Epithelial cell of esophagus (primary cell): Measurements from ENCODE around the gene LRRC51.

Experiments
- DNase-seq: peaks from one replicate; pipeline ENCODE4 v3.0.0; 2010; ENCODE audit warnings: low read depth
- H3K4me3 ChIP-seq: 2 replicates; pipeline ENCODE4 v1.5.1; 2011; ENCODE audit warnings: mild to moderate bottlenecking, low read length, control low read depth
- TF ChIP-seq, protein P1 (sequence below): IDR thresholded peaks from 2 replicates; pipeline ENCODE4 v1.5.1; 2011; ENCODE audit warnings: low read depth, mild to moderate bottlenecking, low read length, control low read depth, inconsistent platforms; ENCODE audit not compliant: insufficient read depth; ENCODE audit errors: missing control alignments

Gene LRRC51

DNA sequence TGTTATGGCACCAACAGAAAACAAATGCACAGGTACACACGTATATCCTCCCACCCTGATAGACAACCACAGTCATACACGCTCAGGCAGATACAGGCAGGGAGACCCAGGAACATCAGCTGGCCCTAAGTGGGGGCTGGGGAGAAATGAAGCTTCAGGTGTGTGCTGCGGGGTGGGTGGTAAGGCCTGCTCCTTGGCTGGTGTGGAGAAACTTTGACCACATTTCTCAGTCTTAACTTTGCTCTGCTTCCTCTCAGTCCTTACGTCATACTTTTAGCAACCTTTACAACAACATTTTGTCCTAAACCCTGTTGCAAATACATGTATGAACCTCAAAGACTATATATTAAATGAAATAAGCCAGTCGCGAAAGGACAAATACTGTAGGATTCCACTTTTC is 38.5 kb downstream of the LRRC51 start:
- no peak for DNase-seq
- no peak overlapping the region for H3K4me3 ChIP-seq
- TF ChIP-seq, protein P1, sequence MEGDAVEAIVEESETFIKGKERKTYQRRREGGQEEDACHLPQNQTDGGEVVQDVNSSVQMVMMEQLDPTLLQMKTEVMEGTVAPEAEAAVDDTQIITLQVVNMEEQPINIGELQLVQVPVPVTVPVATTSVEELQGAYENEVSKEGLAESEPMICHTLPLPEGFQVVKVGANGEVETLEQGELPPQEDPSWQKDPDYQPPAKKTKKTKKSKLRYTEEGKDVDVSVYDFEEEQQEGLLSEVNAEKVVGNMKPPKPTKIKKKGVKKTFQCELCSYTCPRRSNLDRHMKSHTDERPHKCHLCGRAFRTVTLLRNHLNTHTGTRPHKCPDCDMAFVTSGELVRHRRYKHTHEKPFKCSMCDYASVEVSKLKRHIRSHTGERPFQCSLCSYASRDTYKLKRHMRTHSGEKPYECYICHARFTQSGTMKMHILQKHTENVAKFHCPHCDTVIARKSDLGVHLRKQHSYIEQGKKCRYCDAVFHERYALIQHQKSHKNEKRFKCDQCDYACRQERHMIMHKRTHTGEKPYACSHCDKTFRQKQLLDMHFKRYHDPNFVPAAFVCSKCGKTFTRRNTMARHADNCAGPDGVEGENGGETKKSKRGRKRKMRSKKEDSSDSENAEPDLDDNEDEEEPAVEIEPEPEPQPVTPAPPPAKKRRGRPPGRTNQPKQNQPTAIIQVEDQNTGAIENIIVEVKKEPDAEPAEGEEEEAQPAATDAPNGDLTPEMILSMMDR, result no peak

DNA sequence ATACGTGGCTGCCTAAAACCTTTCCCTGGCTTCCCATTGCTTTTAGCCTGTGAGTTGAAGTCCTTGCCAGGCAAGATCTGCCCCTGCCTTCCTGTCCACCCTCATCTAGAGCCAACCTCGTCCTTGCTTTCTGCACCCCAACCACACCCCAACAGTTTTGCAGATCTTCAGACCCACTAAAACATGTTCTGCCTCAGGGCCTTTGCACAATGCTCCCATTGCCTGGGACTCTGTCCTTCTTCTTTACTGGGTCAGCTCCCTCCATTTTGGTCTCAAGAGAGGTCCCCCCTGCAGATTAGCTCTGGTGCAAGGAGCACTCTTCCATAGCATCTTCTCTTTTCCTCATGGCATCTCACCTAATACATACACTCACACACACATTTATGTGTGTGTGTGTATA is 40.3 kb downstream of the LRRC51 start:
- TF ChIP-seq, protein P1, result no peak
- no peak for DNase-seq
- H3K4me3 ChIP-seq, result no peak overlapping the region

DNA sequence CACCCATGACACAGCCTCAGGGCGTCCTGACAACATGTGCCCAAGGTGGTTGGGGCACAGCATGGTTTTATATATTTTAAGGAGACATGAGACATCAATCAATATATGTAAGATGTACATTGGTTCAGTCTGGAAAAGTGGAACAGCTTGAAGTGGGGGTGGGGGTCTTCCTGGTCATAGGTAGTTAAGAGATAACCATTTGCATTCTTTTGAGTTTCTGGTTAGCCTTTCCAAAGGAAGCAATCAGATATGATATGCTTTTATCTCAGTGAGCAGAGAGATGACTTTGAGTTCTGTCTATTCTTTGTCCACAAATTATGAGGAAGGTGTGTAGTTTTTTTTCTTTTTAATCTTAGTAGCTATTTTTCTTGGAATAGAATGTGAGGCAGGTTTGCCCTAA is 42.0 kb downstream of the LRRC51 start:
- no peak for DNase-seq
- TF ChIP-seq, protein P1, result no peak
- no peak overlapping the region for H3K4me3 ChIP-seq

DNA sequence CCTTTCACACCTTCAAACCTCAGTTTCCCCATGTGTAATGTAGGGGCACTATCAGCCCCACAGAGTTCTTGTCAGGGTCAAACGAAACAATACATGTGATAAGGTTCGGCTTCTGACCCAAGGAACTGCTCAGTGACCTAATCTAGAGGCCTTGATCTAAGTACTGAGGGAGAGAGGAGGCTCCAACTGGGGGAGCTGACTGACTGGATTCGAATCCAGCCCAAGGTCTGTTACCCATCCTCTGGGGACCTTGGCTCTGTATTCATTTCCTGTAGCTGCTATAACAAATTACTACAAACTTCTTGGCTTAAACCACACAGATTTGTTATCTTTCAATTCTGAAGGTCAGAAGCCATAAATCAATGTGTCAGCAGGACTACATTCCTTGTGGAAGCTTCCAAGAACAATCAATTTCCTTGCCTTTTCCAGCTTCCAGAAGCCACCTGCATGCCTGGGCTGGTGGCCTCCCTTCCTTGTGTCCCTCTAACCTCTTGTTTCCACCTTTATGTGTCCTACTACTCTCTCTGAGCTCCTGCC is 42.5 kb downstream of the LRRC51 start:
- H3K4me3 ChIP-seq, result no peak overlapping the region
- no peak for DNase-seq
- TF ChIP-seq, protein P1, result no peak

DNA sequence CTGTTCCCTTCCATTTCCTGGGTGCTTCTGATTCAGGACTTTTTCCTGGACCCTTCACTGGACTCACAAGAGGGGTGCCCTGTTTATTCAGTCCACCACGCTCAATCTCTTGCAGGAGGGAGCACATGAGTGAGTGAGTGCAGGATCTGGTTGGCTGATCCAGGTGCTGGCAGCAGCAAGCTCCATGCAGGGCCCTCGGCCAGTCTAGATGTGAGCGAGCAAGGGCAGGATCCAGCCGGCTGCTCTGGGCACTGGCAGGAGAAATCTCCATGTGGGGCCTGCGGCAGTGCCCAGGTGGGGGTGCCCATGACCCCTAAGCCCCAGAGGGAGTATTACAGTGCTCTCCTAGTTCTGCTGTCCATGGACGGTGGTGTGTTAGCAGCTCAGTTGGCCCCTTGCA is 43.4 kb downstream of the LRRC51 start:
- TF ChIP-seq, protein P1, result no peak
- DNase-seq, result no peak
- H3K4me3 ChIP-seq, result no peak overlapping the region

DNA sequence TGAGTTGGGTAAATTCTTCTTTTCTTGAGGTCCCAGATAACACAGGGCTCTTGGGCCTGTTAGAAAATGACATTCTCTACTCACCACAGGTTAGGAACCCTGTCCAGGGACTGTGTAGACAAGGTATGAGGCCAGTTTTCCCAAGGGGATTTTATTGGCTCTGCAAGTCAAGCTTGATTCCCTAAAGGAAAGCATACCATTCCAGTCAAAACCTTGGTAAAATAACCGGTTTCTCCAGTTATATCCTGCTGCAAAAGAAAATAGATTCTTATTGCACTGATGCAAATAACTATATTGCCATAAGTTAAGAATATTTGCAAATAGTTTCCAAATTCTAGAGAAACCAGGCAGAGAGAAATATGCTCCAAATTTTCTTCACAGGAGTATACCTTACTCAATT is 45.3 kb downstream of the LRRC51 start:
- DNase-seq, result no peak
- H3K4me3 ChIP-seq, result no peak overlapping the region
- TF ChIP-seq, protein P1, result no peak

DNA sequence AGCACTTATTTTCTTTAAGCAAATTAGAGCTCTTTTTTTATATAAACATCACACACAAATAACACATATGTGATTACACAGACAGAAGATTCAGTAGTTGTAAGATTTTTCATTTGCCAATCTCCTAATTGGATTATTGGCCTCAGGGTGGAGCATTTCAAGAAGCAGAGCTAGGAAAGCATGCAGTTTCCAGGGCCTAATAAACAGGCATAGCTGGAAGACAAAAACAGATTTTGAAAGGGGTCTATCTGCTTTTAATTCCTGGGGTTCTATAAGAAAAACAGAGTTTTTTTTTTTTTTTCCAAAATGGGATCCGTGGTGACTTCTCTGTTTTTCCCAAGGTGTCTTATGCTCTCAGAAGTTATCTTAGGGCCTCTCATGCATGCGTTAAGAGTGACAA is 47.3 kb downstream of the LRRC51 start:
- DNase-seq, result no peak
- TF ChIP-seq, protein P1, result no peak

More for the DNA sequence above, 47.3 kb downstream of the LRRC51 start:
- no peak overlapping the region for H3K4me3 ChIP-seq
